NK-92 treated with Interleukin-12 subunit alpha and Interleukin-12 subunit beta, amount 100 ng/mL, for 24 hours (cell line): Measurements from ENCODE around the gene RAB27A.
A peak's percentile ranks its signal among the peaks of the same experiment; 100 is the strongest.
"Not testable (repeated sequence)": the region's sequence is repeated elsewhere in the genome, so short reads cannot be mapped to it uniquely, and the experiment has no call there.

Experiments
- DNase-seq: peaks from one replicate; lab custom pipeline; 2025; lab: John Stamatoyannopoulos, UW

Gene RAB27A

GRCh38 chr15:55281517-55282228, 7.9 kb downstream of the RAB27A start:
- DNase-seq, result no peak

GRCh38 chr15:55280589-55280988, 9.0 kb downstream of the RAB27A start:
- DNase-seq, result peak; percentile 43

DNA sequence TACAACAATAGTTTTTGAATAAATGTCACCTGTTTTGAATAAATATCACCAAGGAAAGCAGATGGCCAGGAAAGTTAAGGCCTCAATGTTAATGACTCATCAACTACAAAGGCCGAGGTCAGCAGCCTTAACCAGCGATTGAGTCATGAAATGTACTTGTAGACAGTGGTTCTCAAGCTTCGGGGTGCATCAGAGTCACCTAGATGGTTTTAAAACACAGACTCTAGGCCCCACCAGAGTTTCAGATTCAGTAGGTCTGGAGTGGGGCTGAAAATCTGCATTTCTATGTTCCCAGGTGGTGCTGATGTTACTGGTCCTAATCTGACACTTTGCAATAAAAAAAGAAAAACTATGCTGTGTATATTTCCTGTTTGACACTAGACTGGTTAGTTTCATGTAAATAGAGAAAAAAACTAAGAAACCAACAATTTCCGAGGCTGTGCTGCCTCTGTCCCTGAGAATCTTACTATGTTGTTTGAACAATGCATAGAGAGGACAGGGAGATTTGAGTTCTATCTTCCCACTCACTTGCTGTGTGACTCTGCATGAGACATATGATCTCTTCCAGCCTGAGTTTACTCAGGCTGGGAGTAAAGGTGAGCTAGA, 9.8 kb downstream of the RAB27A start:
- peak; percentile 66 for DNase-seq

DNA sequence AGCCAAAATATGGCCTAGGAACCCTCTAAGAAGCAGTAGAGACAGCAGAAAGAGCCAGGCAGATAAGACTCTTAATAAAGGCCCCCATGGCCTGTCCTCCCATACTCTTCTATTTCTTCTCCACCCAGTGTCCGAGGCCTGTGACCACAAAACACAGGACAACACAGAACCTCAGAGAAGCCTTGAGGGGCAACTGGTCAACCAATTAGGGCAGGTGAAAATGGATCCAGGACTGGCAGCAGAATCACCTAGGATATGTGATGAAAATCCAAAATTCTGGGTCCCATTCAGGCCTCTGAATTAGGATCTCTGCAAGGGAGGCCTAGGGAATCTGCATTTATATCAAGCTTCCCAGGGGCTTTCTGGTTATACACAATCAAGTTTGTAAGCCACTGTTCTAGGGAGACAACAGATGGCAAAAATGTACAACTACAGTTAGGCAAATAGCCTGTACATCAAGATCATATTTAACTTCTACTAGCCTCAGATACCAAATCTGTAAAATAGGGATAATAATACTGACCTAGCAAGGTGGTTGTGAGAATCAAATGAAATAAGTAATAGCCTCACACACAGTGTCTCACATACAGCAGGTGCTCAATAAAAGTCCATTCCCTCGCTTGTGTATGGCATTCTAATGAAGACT, 10.4 kb downstream of the RAB27A start:
- no peak for DNase-seq

GRCh38 chr15:55277715-55278114, 11.9 kb downstream of the RAB27A start:
- DNase-seq, result no peak

DNA sequence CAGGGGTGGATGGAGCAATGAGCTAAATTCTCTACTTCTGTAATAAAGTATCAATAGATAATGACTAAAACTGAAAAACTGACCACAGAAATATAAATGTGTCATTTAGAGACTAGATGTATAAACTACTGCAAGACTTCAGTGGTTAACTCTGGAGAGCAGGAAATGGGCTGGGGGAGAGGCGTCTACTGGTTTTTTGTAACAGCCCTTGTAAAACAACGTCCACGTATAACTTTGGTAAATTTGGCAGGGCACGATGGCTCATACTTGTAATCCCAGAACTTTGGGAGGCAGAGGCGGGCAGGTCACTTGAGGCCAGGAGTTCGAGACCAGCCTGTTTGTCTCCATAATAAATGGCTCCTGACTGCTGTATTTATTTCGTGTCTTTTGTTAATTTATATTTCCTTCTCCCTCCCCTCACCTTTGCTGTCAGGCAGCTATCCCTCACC, 12.5 kb downstream of the RAB27A start:
- peak; percentile 77 for DNase-seq

DNA sequence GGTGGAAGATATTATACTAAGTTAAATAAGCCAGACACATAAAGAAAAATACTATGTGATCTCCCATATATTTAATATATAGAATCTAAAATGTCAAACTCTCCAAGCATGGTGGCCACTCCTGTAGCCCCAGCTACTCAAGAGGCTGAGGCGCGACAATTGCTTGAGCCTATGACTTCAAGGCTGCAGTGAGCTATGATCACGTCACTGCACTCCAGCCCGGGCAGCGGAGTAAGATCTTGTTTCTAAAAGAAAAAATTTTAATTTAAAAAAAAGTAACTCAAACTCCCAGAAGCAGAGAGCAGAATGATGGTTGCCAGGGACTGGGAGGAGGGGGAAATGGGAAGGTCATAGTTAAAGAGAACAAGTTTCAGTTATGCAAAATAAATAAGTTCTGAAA, 13.3 kb downstream of the RAB27A start:
- DNase-seq, result no peak

GRCh38 chr15:55270291-55270690, 19.3 kb downstream of the RAB27A start:
- no peak for DNase-seq

- no peak for DNase-seq
Observed at GRCh38 chr15:55268176-55268695, 21.4 kb downstream of the RAB27A start.

- DNase-seq, result peak; percentile 76
Observed at GRCh38 chr15:55267401-55268175, 22.0 kb downstream of the RAB27A start.

DNA sequence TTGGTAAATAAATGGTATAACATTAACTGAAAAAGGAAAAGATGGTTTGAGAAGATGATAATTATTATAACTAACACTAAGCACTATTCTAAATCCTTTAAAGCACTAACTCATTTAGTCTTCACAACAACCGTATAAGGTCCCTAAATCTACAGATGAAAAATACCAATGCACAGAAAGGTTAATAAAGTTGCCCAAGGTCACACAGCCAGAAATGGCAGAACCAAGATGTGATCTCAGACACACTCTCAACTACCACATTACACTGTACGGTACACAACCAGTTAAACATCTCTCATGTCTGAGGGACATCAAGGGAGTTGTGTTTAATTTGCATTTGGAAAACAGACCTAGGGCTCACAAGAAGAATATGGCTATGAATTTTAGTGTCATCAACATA, 23.1 kb downstream of the RAB27A start:
- no peak for DNase-seq

DNA sequence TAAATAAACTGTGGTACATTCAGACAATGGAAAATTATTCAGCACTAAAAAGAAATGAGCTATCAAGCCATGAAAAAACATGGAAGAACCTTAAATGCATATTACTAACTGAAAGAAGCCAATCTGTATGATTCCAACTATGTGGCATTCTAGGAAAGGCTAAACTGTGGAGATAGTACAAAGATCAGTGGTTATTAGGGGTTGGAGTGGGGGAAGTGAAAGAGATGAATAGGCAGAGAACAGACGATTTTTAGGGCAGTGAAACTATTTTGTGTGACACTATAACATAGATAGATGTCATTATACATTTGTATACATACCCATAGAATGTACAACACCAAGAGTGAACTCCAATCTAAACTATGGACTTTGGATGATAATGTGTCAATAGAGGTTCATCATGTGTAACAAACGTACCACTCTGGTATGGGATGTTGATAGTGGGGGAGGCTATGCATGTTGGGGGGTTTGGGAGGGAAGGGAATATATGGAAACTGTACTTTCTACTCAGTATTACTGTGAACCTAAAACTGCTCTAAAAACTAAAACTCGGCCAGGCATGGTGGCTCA, 29.0 kb downstream of the RAB27A start:
- no peak for DNase-seq

GRCh38 chr15:55257938-55258337, 31.7 kb downstream of the RAB27A start:
- DNase-seq, result no peak

GRCh38 chr15:55257012-55257670, 32.5 kb downstream of the RAB27A start:
- DNase-seq, result no peak

DNA sequence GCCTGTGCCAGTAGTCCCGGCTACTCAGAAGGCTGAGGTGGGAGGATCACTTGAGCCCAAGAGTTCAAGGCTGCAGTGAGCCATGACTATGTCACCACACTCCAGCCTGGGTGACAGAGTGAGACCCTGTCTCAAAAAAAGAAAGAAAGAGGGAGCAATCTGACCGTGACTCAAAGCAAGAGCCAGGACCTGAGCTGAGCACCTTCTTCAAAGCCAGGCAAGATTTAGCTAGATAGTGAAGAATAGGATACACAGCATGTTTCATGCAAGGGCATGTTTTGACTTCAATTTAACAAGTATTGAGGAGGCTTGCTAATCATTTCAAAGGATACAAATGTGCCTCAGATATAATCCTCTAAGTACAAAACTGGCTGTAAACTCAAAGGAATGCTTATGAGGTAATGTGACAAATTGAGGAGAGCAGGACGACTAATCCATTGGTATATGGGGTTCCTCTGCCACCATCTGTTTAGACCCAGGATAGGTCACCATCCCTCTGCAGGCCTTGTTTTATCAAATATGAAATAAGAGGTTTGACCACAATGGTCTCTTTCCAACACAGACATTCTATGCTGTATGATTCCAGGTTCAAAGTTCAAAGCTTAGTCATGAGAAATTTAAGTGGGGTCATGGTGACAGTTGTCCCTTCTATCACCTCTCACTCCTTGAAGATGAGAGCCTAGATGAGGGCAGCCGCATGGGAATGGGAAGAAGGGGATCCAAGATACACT, 33.2 kb downstream of the RAB27A start:
- DNase-seq, result no peak

DNA sequence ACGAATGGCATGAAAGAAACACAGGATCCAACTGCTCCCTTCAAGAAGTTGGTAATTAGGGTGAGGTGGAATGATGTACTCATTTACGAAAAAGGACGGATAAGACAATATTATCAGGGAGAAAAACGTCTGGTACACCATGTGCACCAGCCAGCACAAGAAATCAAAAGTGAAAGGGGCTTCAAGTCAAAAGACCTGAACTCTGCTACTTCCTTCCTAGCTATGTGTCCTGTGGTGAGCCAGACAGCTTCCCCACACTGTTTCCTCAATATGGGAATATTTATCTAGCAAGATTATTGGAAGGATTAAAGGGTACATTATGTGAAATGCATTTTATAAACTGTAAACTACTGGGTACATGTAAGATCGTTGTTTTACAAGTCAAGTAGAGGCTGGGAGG, 33.9 kb downstream of the RAB27A start:
- DNase-seq, result no peak

GRCh38 chr15:55254916-55255679, 34.5 kb downstream of the RAB27A start:
- no peak for DNase-seq

GRCh38 chr15:55253580-55253979, 36.0 kb downstream of the RAB27A start:
- DNase-seq, result no peak

GRCh38 chr15:55252201-55252600, 37.4 kb downstream of the RAB27A start:
- DNase-seq, result not testable (repeated sequence)

DNA sequence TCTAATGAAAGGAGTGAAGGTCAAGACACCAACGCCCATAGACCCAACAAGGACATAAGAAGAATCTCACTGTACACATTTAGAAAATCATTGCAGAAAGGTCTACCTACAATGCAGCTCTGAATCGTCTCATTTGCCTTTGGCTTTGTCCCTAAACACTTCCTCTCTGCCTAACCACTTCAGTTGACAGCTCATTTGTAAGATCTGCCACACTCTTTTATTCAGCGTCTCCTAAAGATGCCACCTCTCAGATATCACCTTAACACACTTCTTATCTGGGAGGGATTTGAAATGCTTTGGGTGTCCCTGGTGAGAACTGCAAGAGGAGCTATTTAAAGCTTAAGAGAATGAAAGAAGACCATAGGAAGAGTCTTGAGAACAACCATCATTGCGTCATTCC, 38.7 kb downstream of the RAB27A start:
- DNase-seq, result no peak
